CD4-positive, CD25-positive, alpha-beta regulatory T cell (primary cell): ENCODE measurements around the gene SUV39H1. TPM values are rescaled to one million over a fixed set of nuclear protein-coding genes. Genes with fewer than 3 reads are reported as not detected.
"Not testable (repeated sequence)": the region's sequence is repeated elsewhere in the genome, so short reads cannot be mapped to it uniquely, and the experiment has no call there.

Experiments used
- ATAC-seq, 2 donors: fragments of 150-1000 bp; cut with Tn5 transposase; one replicate each; pipeline ENCODE4 v1.10.0; 2021; ENCODE audit warnings: low read depth in 2 of 2, moderate number of reproducible peaks in 2 of 2, moderate library complexity in 1 of 2
- DNase-seq, 3 donors: peaks; one replicate each; pipeline versions ENCODE4 v3.0.0 to v3.0.0-alpha.2; 2012 to 2022; ENCODE audit warnings: mixed read lengths in 1 of 3
- H3K27ac ChIP-seq: one replicate; pipeline ENCODE4 v1.7.0; 2013; ENCODE audit warnings: mild to moderate bottlenecking, low read length; ENCODE audit not compliant: insufficient read depth, poor library complexity, severe bottlenecking
- H3K27me3 ChIP-seq: one replicate; pipeline ENCODE4 v1.7.0; 2013; ENCODE audit warnings: low read length; ENCODE audit not compliant: control insufficient read depth, insufficient read depth
- H3K36me3 ChIP-seq: one replicate; pipeline ENCODE4 v1.7.0; 2013; ENCODE audit warnings: mild to moderate bottlenecking, low read length, moderate library complexity; ENCODE audit not compliant: control insufficient read depth, insufficient read depth
- H3K4me1 ChIP-seq: 2 replicates; pipeline ENCODE4 v1.7.0; 2013; ENCODE audit warnings: mild to moderate bottlenecking, low read length; ENCODE audit not compliant: insufficient read depth, control insufficient read depth, poor library complexity, severe bottlenecking
- H3K4me3 ChIP-seq: one replicate; pipeline ENCODE4 v1.7.0; 2013; ENCODE audit warnings: low read depth, mild to moderate bottlenecking, low read length, moderate library complexity
- H3K9me3 ChIP-seq, 2 experiments: 1 replicate in 1 of 2; 2 replicates in 1 of 2; pipeline ENCODE4 v1.7.0; 2013; ENCODE audit warnings: low read length in 2 of 2, mild to moderate bottlenecking in 1 of 2, moderate library complexity in 1 of 2; ENCODE audit not compliant: control insufficient read depth in 2 of 2
- H3K27ac Mint-ChIP-seq, 3 donors: one replicate each; pipeline ENCODE4 v1.8.0; 2020 to 2022; ENCODE audit warnings: mild to moderate bottlenecking in 3 of 3, mixed read lengths in 3 of 3, moderate library complexity in 2 of 3
- H3K27me3 Mint-ChIP-seq: one replicate; pipeline ENCODE4 v1.8.0; 2022; ENCODE audit warnings: mild to moderate bottlenecking, mixed read lengths
- H3K36me3 Mint-ChIP-seq: one replicate; pipeline ENCODE4 v1.8.0; 2020; ENCODE audit warnings: mixed read lengths
- H3K4me1 Mint-ChIP-seq, 4 donors: one replicate each; pipeline ENCODE4 v1.8.0; 2020 to 2022; ENCODE audit warnings: mixed read lengths in 4 of 4, mild to moderate bottlenecking in 1 of 4
- H3K4me3 Mint-ChIP-seq, 4 donors: one replicate each; pipeline ENCODE4 v1.8.0; 2020 to 2022; ENCODE audit warnings: mild to moderate bottlenecking in 4 of 4, mixed read lengths in 4 of 4, moderate library complexity in 3 of 4
- H3K9me3 Mint-ChIP-seq, 7 donors: one replicate each; pipeline ENCODE4 v1.8.0; 2020 to 2022; ENCODE audit warnings: mixed read lengths in 7 of 7, mild to moderate bottlenecking in 3 of 7, moderate library complexity in 2 of 7
- polyA plus RNA-seq, 4 donors: library from polyadenylated mRNA; unstranded; fragments of 300-500 nt; fragmentation: Illumina TruSeq; gene quantifications; one replicate each; pipeline ENCODE4 v1.2.3, GENCODE V29; 2021
- total RNA-seq: library from RNA; stranded (reverse); gene quantifications from one replicate; pipeline ENCODE4 v1.2.3, GENCODE V29; 2022

The SUV39H1 gene
- total and polyA plus RNA-seq, 5 donors from 2014 or later, result 8.0 to 15.7 (median 12.1) TPM

DNA sequence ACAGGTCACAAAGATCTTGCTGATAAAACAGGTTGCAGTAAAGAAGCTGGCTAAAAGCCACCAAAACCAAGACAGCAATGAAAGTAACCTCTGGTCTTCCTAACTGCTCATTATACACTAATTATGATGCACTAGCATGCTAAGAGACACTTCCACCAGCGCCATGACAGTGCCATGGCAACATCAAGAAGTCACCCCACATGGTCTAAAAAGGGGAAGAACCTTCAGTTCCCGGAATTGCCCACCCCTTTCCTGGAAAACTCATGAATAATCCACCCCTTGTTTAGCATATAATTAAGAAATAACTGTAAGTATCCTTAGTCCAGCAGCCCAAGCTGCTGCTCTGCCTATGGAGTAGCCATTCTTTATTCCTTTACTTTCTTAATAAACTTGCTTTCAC, 16.1 kb upstream of the SUV39H1 start:
- H3K36me3 Mint-ChIP-seq, ATAC-seq, H3K4me3 ChIP-seq, H3K9me3 Mint-ChIP-seq, H3K36me3 ChIP-seq, H3K9me3 ChIP-seq, H3K27ac ChIP-seq, H3K27me3 ChIP-seq, H3K27me3 Mint-ChIP-seq: not testable (repeated sequence)
- Mint-ChIP-seq H3K4me1 (peaks cover 5 to 56% (median 22%) of the 10 kb centered on the region in 4 donors), H3K27ac (peak overlapping the region in 1 of 3 donors; percentile 16), H3K4me3 (peak overlapping the region in 1 of 4 donors; percentile 21)
- peak in 1 of 3 donors; percentile 65 for DNase-seq
- peaks cover 30% of the 10 kb centered on the region for H3K4me1 ChIP-seq

- H3K9me3 Mint-ChIP-seq, DNase-seq, H3K36me3 Mint-ChIP-seq, H3K27me3 ChIP-seq, H3K9me3 ChIP-seq, ATAC-seq, H3K27ac ChIP-seq, H3K4me3 ChIP-seq, H3K4me3 Mint-ChIP-seq, H3K27me3 Mint-ChIP-seq, H3K36me3 ChIP-seq, H3K27ac Mint-ChIP-seq: not testable (repeated sequence)
- H3K4me1 ChIP-seq, result peaks cover 32% of the 10 kb centered on the region
- H3K4me1 Mint-ChIP-seq, result peaks cover 1 to 56% (median 22%) of the 10 kb centered on the region in 4 donors
Measured at GRCh38 chrX:48680925-48681324, 15.6 kb upstream of the SUV39H1 start.

DNA sequence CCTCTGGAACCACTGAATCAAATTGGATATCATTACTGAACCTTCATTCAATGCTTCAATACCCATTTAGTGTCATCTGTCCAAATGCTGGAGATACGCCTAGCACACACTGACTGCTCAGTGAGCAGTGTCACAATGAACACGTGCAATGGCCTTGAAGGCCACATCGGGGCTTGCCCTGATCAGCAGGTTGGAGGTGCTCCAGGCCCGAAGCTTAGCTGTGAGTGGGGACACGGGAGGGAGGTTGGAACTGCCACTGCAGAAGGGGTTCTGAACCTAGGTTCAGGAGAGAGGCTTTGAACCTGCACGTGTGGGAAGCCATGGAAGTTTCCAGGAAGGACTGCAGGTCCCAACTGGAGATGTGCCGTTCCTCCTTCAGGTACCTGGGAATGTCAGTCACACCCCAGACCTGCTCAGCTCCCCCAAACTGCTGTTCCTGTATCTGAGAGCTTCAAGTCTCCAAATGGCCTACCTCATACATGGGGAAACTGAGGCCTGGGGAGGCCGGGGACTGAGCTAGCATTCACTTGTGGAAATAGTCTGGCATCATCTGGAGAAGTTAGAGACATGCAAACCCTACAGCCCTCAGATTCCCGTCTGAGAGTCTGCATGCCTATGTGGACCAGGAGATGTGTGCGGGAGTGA, 14.9 kb upstream of the SUV39H1 start:
- ATAC-seq, result no peak
- Mint-ChIP-seq H3K4me1 (peaks cover 0 to 63% (median 28%) of the 10 kb centered on the region in 4 donors), H3K9me3 (peaks cover 0 to 1% (median 0%) of the 10 kb centered on the region in 7 donors), H3K4me3 (peak overlapping the region in 2 of 4 donors; percentile 15 to 24), H3K27ac (peak overlapping the region; percentile 71 to 84 (median 75)), H3K27me3 (no peaks in the 10 kb centered on the region), H3K36me3 (peaks cover 11% of the 10 kb centered on the region)
- H3K27ac ChIP-seq, result no peak overlapping the region
- no peak overlapping the region for H3K4me3 ChIP-seq
- H3K36me3 ChIP-seq, result peaks cover 8% of the 10 kb centered on the region
- no peaks in the 10 kb centered on the region for H3K9me3 ChIP-seq
- DNase-seq, result no peak
- H3K4me1 ChIP-seq, result peaks cover 39% of the 10 kb centered on the region
- no peaks in the 10 kb centered on the region for H3K27me3 ChIP-seq

DNA sequence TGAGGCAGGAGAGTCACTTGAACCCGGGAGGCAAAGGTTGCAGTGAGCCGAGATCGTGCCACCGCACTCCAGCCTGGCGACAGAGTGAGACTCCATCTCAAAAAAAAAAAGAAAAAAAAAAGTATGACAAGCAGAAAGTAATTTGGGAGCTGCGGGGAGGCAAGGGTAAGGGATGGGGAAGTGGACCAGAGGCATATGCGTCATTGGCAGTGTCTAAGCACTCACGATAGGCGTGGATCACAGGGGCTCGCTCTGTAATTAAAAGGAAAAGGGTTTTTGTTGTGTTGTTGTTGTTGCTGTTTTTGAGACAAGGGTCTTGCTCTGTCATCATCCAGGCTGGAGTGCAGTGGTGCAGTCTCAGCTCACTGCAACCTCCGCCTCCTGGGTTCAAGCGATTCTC, 13.7 kb upstream of the SUV39H1 start:
- Histone ChIP-seq H3K27ac (peak overlapping the region; percentile 79), H3K36me3 (peaks cover 19% of the 10 kb centered on the region), H3K4me1 (peaks cover 38% of the 10 kb centered on the region)
- H3K9me3 ChIP-seq, H3K27me3 Mint-ChIP-seq, H3K27me3 ChIP-seq, DNase-seq, H3K4me3 ChIP-seq, ATAC-seq, H3K9me3 Mint-ChIP-seq: not testable (repeated sequence)
- H3K36me3 Mint-ChIP-seq, result peaks cover 21% of the 10 kb centered on the region
- peak overlapping the region in 2 of 3 donors; percentile 88 to 92 for H3K27ac Mint-ChIP-seq
- peaks cover 0 to 65% (median 26%) of the 10 kb centered on the region in 4 donors for H3K4me1 Mint-ChIP-seq
- peak overlapping the region in 2 of 4 donors; percentile 94 to 96 for H3K4me3 Mint-ChIP-seq

DNA sequence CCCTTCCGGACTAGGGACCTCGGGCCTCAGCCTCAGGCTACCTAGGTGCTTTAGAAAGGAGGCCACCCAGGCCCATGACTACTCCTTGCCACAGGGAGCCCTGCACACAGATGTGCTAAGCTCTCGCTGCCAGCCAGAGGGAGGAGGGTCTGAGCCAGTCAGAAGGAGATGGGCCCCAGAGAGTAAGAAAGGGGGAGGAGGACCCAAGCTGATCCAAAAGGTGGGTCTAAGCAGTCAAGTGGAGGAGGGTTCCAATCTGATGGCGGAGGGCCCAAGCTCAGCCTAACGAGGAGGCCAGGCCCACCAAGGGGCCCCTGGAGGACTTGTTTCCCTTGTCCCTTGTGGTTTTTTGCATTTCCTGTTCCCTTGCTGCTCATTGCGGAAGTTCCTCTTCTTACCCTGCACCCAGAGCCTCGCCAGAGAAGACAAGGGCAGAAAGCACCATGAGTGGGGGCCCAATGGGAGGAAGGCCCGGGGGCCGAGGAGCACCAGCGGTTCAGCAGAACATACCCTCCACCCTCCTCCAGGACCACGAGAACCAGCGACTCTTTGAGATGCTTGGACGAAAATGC, 13.0 kb upstream of the SUV39H1 start, which contains the start of gene WAS:
TSS of gene WAS (plus strand) at position 389 of the 572 bp plus-strand sequence. CDS start at position 444, 55 bp downstream.
- peak within 1 kb of the TSS; percentile 94 to 96 (median 95) for H3K4me3 Mint-ChIP-seq
- H3K4me1 Mint-ChIP-seq, result peaks cover 0 to 63% (median 26%) of the 10 kb centered on the region in 4 donors
- peak within 1 kb of the TSS; percentile 88 to 97 (median 95) for H3K27ac Mint-ChIP-seq
- no peaks in the 10 kb centered on the region for H3K27me3 Mint-ChIP-seq
- peak within 1 kb of the TSS; percentile 79 for H3K27ac ChIP-seq
- peaks cover 21% of the 10 kb centered on the region for H3K36me3 ChIP-seq
- ATAC-seq, result peak; percentile 79 to 84
- peak; percentile 33 to 85 (median 49) for DNase-seq
- H3K4me1 ChIP-seq, result peaks cover 38% of the 10 kb centered on the region
- peaks cover 21% of the 10 kb centered on the region for H3K36me3 Mint-ChIP-seq
- peak within 1 kb of the TSS; percentile 83 for H3K4me3 ChIP-seq
- H3K9me3 Mint-ChIP-seq, result no peaks in the 10 kb centered on the region
- no peaks in the 10 kb centered on the region for H3K27me3 ChIP-seq
- no peaks in the 10 kb centered on the region for H3K9me3 ChIP-seq

GRCh38 chrX:48684134-48684533, 12.4 kb upstream of the SUV39H1 start:
- no peak for ATAC-seq
- H3K27me3 ChIP-seq, result no peaks in the 10 kb centered on the region
- H3K27me3 Mint-ChIP-seq, result no peaks in the 10 kb centered on the region
- H3K36me3 Mint-ChIP-seq, result peaks cover 21% of the 10 kb centered on the region
- peaks cover 21% of the 10 kb centered on the region for H3K36me3 ChIP-seq
- H3K27ac ChIP-seq, result peak overlapping the region; percentile 79
- H3K4me1 ChIP-seq, result peaks cover 38% of the 10 kb centered on the region
- peaks cover 0 to 65% (median 26%) of the 10 kb centered on the region in 4 donors for H3K4me1 Mint-ChIP-seq
- H3K4me3 Mint-ChIP-seq, result peak overlapping the region; percentile 94 to 96 (median 95)
- no peaks in the 10 kb centered on the region for H3K9me3 Mint-ChIP-seq
- H3K9me3 ChIP-seq, result no peaks in the 10 kb centered on the region
- peak in 1 of 3 donors; percentile 8 for DNase-seq
- peak overlapping the region; percentile 83 for H3K4me3 ChIP-seq
- H3K27ac Mint-ChIP-seq, result peak overlapping the region; percentile 88 to 97 (median 95)

- Histone ChIP-seq H3K27me3 (no peaks in the 10 kb centered on the region), H3K27ac (peak overlapping the region; percentile 79), H3K36me3 (peaks cover 25% of the 10 kb centered on the region), H3K9me3 (no peaks in the 10 kb centered on the region), H3K4me3 (peak overlapping the region; percentile 83), H3K4me1 (peaks cover 38% of the 10 kb centered on the region)
- Mint-ChIP-seq H3K4me3 (peak overlapping the region; percentile 94 to 96 (median 95)), H3K4me1 (peaks cover 0 to 65% (median 26%) of the 10 kb centered on the region in 4 donors), H3K27ac (peak overlapping the region in 2 of 3 donors; percentile 88 to 95), H3K27me3 (no peaks in the 10 kb centered on the region), H3K9me3 (no peaks in the 10 kb centered on the region), H3K36me3 (peaks cover 21% of the 10 kb centered on the region)
- ATAC-seq (no peak), DNase-seq (no peak)
Measured at GRCh38 chrX:48685416-48685815, 11.1 kb upstream of the SUV39H1 start.
